T-helper 22 cell (primary cell): ENCODE data around the gene CCDC59.
"Not testable (repeated sequence)": the region's sequence is repeated elsewhere in the genome, so short reads cannot be mapped to it uniquely, and the experiment has no call there.

Source experiments
- DNase-seq: peaks from one replicate; pipeline ENCODE4 v3.0.0-alpha.2; 2020; ENCODE audit warnings: low read depth

The CCDC59 gene

GRCh38 chr12:82358200-82359114, at the start of gene CCDC59, which contains the start of gene METTL25:
TSS of gene CCDC59 (minus strand) at chr12:82358387. CDS start at chr12:82358376, 11 bp downstream.
TSS of gene METTL25 (plus strand) at chr12:82358529. CDS start at chr12:82358566, 37 bp downstream.
- peak; percentile 95 for DNase-seq

- DNase-seq = no peak
Observed at GRCh38 chr12:82407481-82407880, 49.3 kb upstream of the CCDC59 start.

- DNase-seq = no peak
Observed at GRCh38 chr12:82406651-82407050, 48.5 kb upstream of the CCDC59 start.

DNA sequence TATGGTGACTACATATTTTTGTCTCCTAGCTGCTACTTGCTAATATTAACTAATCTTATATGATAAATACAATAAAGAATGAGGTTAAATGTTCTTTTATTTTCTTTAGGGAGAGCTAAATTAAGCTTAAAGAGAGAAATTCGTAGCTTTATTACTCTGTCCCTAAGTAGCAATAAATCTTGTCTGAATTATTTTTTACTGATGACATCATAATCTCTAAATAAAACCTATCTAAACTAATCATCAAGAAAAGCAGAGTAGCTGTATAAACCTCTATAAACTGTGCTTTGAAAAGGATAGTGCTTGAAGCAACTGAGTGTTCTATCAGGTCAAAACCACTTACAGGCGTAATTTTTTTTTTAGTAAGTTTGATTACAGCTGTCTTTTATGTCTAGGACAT, 42.6 kb upstream of the CCDC59 start:
- DNase-seq = no peak

GRCh38 chr12:82398879-82399278, 40.7 kb upstream of the CCDC59 start:
- DNase-seq = no peak

GRCh38 chr12:82383930-82384552, 25.9 kb upstream of the CCDC59 start:
- no peak for DNase-seq

- no peak for DNase-seq
Observed at GRCh38 chr12:82378997-82379396, 20.8 kb upstream of the CCDC59 start.

DNA sequence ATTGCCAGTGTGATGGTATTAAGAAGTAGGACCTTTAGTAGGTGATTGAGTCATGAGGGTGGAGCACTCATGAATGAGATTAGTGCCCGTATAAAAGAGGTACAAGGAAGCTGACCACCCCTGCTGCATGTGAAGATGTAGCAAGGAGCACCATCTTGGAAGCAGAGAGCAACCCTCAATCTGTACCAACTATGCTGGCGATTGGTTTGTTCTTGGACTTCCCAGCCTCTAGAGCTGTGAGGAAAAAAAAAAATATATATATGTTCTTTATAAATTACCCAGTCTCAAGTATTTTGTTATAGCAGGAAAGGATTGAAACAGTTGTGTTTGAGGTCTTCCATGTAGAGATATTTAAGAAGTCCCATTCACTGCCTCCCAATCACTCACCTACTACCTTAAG, 17.0 kb upstream of the CCDC59 start:
- no peak for DNase-seq

DNA sequence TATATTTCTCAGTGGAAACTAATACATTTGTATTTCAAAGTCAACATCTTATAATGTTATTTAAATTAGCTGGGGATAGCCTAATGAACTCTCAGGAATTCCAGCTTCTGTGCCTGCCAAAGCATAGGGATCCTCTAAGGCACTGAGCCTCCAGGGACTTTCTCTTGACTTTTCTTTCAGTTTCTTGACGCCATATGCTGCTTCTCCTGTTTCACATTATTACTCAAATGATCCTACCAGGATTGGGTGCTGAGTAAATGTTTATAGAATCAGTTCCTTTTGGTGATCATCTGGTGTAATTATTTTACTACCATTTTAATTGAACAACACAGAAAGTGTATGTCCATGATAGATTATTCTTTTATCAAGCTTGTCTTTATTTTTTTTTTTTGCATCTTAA, 8.0 kb upstream of the CCDC59 start:
- DNase-seq = no peak

- DNase-seq = no peak
Observed at GRCh38 chr12:82363990-82364389, 5.8 kb upstream of the CCDC59 start.

DNA sequence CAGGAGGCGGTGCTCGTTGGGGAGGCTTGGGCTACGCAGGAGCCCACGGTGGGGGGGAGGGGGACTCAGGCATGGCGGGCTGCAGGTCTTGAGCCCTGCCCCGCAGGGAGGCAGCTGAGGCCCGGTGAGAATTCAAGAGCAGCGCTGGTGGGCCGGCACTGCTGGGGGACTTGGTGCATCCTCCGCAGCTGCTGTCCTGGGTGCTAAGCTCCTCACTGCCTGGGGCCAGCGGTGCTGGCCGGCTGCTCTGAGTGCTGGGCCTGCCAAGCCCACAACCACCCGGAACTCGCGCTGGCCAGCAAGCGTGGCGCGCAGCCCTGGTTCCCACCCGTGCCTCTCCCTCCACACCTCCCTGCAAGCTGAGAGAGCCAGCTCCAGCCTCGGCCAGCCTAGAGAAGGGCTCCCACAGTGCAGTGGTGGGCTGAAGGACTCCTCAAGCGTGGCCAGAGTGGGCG, 3.3 kb upstream of the CCDC59 start:
- no peak for DNase-seq

DNA sequence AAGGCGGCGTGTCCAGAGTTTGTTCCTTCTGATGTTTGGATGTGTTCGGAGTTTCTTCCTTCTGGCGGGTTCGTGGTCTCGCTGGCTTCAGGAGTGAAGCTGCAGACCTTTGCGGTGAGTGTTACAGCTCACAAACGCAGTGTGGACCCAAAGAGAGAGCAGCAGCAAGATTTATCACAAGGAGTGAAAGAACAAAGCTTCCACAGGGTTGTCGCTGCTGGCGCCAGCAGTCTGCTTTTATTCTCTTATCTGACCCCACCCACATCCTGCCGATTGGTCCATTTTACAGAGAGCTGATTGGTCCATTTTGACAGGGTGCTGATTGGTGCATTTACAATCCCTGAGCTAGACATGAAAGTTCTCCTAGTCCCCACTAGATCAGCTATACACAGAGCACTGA, 2.6 kb upstream of the CCDC59 start:
- not testable (repeated sequence) for DNase-seq

DNA sequence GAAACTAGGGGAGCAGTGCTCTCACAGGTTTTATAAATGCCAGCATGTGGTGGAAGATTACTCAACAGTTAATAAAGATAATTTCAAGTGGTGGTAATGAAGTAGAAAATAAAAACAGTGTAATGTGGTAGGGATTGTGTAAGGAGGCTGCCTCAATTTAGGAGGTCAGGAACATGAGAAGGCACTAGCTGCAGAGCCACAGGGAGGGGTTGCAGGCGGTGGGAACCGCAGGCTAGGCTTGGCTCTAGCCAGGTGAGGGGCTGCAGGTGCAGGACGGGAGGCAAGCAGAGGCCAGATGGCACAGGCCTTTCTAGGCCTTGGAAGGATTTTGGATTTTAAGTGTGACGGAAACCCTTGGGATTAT, 910 bp upstream of the CCDC59 start:
- DNase-seq = no peak

DNA sequence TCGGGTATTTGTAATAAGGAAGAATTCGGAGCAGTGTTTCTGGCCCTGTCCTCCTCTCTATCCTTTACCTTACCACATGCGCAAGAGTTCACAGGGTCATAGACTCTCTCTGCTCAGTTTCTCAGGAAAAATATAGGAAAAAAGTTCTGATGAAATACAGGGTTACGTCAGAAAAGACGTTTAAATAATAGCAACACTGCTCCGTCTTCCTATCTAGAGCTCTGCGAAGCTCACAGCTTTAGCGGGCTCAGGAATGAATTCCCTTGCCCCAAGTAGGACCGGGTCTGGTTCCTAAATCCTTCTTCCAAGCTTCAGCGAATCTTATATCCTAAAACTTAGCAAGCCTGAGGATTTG, 365 bp downstream of the CCDC59 start:
- no peak for DNase-seq

DNA sequence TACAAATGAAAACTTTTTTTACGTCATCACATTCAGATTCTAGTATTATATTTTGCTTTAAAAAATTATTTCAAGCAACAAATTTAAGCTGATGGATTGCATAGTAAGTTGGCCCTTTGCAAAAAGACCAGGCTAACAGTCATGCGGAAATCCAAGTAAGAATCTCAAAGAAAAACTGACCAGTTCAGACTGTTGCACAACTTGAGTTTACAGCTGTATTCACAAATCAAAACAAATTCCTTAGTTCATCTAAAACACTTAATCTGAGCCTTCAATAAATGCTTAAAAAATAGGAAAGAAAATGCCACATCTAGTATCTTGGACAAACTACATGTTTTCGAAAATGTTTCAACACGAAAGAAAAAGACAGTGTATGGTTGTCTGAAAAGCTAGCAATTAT, 847 bp downstream of the CCDC59 start:
- DNase-seq = no peak

GRCh38 chr12:82351390-82351789, 6.8 kb downstream of the CCDC59 start:
- no peak for DNase-seq

GRCh38 chr12:82350161-82350560, 8.0 kb downstream of the CCDC59 start:
- DNase-seq = no peak

DNA sequence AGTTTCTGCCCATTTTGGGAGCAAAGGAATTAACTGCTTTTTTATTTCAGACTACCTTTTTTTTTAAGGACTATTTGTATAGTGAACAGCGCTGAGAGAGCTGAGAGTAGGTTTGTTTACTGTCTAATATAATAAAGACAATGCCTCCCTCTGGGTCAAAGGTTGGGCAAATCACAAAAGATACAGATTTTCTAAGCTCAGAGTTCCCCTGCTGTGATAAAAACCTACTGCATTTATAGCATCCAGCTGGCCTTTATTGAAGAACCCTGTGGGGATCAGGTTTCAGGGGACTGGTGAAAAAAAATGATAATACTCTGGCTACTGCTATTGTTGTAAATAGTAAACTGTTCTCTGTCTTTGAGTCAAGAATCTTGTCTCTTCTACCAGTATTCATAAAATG, 28.7 kb downstream of the CCDC59 start:
- no peak for DNase-seq

DNA sequence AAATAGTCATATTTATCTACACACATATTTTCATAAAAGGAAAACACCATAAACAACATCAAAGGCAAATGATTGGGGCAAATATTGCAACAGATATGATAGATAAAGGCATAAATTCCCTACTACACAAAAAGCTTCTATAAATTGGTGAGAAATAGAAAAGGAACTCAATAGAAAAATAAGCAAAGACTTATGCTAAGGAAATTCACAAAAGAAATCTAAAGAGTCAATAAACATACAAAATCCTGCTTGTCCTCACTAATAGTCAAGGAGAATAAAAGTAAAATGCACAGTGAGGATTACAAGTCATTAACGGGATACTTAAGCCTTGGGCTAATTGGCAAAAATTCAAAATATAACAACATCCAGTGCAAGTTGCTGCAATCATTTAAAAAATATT, 30.3 kb downstream of the CCDC59 start:
- no peak for DNase-seq

DNA sequence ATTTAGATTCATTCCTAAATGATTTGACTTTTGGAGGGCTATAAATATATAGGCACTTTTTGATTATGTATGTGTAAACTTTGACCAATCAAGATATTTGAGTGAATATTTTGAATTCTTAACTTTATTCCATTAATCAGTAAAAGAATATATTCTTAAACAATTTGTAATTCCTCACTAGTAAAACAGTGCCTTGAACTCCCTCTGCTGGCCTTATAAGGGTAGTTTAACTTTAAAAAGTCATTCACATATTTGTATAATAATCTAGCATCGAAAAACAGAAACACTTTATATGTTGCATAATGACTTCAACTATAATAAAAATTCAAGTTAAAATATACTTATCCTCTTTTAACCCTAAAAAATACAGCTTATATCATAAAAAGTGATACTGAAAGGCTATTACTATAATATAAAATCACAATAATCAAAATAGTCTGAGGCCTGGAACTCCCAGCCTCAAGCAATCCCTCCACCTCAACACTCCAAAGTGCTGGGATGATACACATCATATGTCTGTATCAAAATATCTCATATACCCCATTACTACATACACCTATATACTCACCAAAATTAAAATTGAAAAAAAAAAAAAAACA, 31.2 kb downstream of the CCDC59 start:
- no peak for DNase-seq

GRCh38 chr12:82325540-82326336, 32.4 kb downstream of the CCDC59 start:
- DNase-seq = no peak

GRCh38 chr12:82319276-82319675, 38.9 kb downstream of the CCDC59 start:
- DNase-seq = no peak
